Neural cell (in vitro differentiated cells): ENCODE data around the gene RPL12.

ENCODE experiments used
- CTCF ChIP-seq: fragments of 450-650 bp; IDR thresholded peaks from 2 replicates; pipeline ENCODE4 v1.5.1; 2014; ENCODE audit warnings: antibody characterized with exemption, mild to moderate bottlenecking, moderate library complexity; ENCODE audit not compliant: poor library complexity, severe bottlenecking
- EP300 ChIP-seq: fragments of 450-650 bp; conservative IDR thresholded peaks from 2 replicates; pipeline ENCODE4 v1.6.1; 2014; ENCODE audit warnings: antibody characterized with exemption, mild to moderate bottlenecking, moderate library complexity; ENCODE audit not compliant: poor library complexity, severe bottlenecking
- SMC3 ChIP-seq: fragments of 450-650 bp; conservative IDR thresholded peaks from 2 replicates; pipeline ENCODE4 v1.6.1; 2014; ENCODE audit warnings: antibody characterized with exemption, mild to moderate bottlenecking, moderate library complexity; ENCODE audit not compliant: poor library complexity

DNA sequence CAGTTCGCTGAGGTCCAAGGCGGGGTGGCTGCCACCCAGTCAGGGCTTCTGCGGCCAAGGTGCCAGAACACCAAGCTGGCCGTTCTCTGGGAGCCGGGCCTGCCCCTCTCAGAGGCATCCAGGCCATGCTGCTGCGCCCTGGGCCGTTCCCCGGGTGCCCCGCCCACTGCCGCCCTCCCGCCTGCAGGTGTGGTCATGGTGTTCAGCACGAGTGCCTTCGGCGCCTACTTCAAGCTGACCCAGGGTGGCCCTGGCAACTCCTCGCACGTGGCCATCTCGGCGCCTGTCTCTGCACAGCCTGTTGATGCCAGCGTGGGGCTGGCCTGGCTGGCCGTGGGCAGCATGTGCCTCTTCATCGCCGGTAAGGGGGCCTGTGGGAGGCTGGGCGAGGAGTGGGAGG lies 46.6 kb downstream of the RPL12 start:
- no peak for TF ChIP-seq SMC3
- no peak for TF ChIP-seq EP300
- TF ChIP-seq CTCF = no peak
